Endodermal cell (in vitro differentiated cells): Measurements from ENCODE around the gene PAX5. TPM values are rescaled to one million over a fixed set of nuclear protein-coding genes. Genes with fewer than 3 reads are reported as not detected.

Experiments used
- DNase-seq: peaks from one replicate; pipeline ENCODE4 v3.0.0-alpha.2; 2017
- H3K27ac ChIP-seq: 2 replicates; pipeline ENCODE4 v1.5.1; 2013; ENCODE audit warnings: mild to moderate bottlenecking, low read depth, low read length, moderate library complexity
- H3K27me3 ChIP-seq: 2 replicates; pipeline ENCODE4 v1.6.1; 2013; ENCODE audit warnings: mild to moderate bottlenecking, low read length, moderate library complexity; ENCODE audit not compliant: insufficient read depth, control insufficient read depth, poor library complexity, severe bottlenecking
- H3K36me3 ChIP-seq: 2 replicates; pipeline ENCODE4 v1.7.0; 2013; ENCODE audit warnings: mild to moderate bottlenecking, low read length, moderate library complexity; ENCODE audit not compliant: control insufficient read depth, insufficient read depth
- H3K4me1 ChIP-seq: one replicate; pipeline ENCODE4 v1.7.0; 2013; ENCODE audit warnings: low read length; ENCODE audit not compliant: control insufficient read depth, insufficient read depth
- H3K4me3 ChIP-seq: 2 replicates; pipeline ENCODE4 v1.5.1; 2013; ENCODE audit warnings: mild to moderate bottlenecking, low read length, moderate library complexity
- H3K9ac ChIP-seq: 2 replicates; pipeline ENCODE4 v1.6.1; 2013; ENCODE audit warnings: mild to moderate bottlenecking, low read length, moderate library complexity; ENCODE audit not compliant: poor library complexity, severe bottlenecking; ENCODE audit errors: extremely low read depth
- H3K9me3 ChIP-seq: 2 replicates; pipeline ENCODE4 v1.6.1; 2013; ENCODE audit warnings: mild to moderate bottlenecking, low read length, moderate library complexity; ENCODE audit not compliant: control insufficient read depth
- H3K27ac Mint-ChIP-seq: 2 replicates; pipeline ENCODE4 v1.8.0; 2020; ENCODE audit warnings: mixed read lengths
- H3K27me3 Mint-ChIP-seq: 2 replicates; pipeline ENCODE4 v1.8.0; 2021; ENCODE audit warnings: mild to moderate bottlenecking, mixed read lengths; ENCODE audit not compliant: insufficient read depth
- H3K36me3 Mint-ChIP-seq: 2 replicates; pipeline ENCODE4 v1.8.0; 2020; ENCODE audit warnings: low read depth, mixed read lengths
- H3K4me1 Mint-ChIP-seq: 2 replicates; pipeline ENCODE4 v1.8.0; 2020; ENCODE audit warnings: mixed read lengths
- H3K4me3 Mint-ChIP-seq: 2 replicates; pipeline ENCODE4 v1.8.0; 2020; ENCODE audit warnings: mild to moderate bottlenecking, moderate library complexity, mixed read lengths
- H3K9me3 Mint-ChIP-seq: 2 replicates; pipeline ENCODE4 v1.8.0; 2020; ENCODE audit warnings: mild to moderate bottlenecking, mixed read lengths
- CTCF ChIP-seq: fragments of 200-600 bp; sonication (generic); conservative IDR thresholded peaks from 2 replicates; pipeline ENCODE4 v1.5.0; 2021; ENCODE audit warnings: antibody characterized with exemption, mild to moderate bottlenecking
- WGBS, 2 experiments: methylation state at CpG; one replicate each; pipeline versions ENCODE4 v1.1.5 to v1.1.7; 2013; ENCODE audit warnings: missing lambda C conversion rate in 2 of 2, mixed read lengths in 1 of 2; ENCODE audit not compliant: insufficient coverage in 1 of 2, insufficient read length in 1 of 2; 5-methylcytosine and 5-hydroxymethylcytosine counted together
- total RNA-seq, 2 donors: library from RNA; stranded (reverse); fragmentation: NEBNext Ultra II Directional in 1 of 2; extraction: Animal tissue kit (Norgen Biotek cat#: 25700) in 1 of 2; gene quantifications; 2 replicates in 1 of 2; 3 replicates in 1 of 2; pipeline ENCODE4 v1.2.1, GENCODE V29; 2021

PAX5 gene
- total RNA-seq, 2 donors from 2014 or later, result 0.15 TPM; not detected in 1

GRCh38 chr9:36864491-36865410 lies 169.3 kb downstream of the PAX5 start:
- Mint-ChIP-seq H3K36me3 (no peaks in the 10 kb centered on the region), H3K27ac (no peak overlapping the region), H3K9me3 (no peaks in the 10 kb centered on the region), H3K27me3 (peaks cover 74% of the 10 kb centered on the region), H3K4me1 (peaks cover 13% of the 10 kb centered on the region), H3K4me3 (no peak overlapping the region)
- H3K4me1 ChIP-seq, result peaks cover 4% of the 10 kb centered on the region
- no peak overlapping the region for H3K4me3 ChIP-seq
- no peaks in the 10 kb centered on the region for H3K36me3 ChIP-seq
- H3K27ac ChIP-seq, result no peak overlapping the region
- H3K9me3 ChIP-seq, result no peaks in the 10 kb centered on the region
- peak; percentile 81 for DNase-seq
- no peak for TF ChIP-seq CTCF
- WGBS, 2 experiments, result 35 to 55% methylated on average over 9 to 31 of the region's 31 CpGs
- peaks cover 61% of the 10 kb centered on the region for H3K27me3 ChIP-seq
- H3K9ac ChIP-seq, result no peak overlapping the region

GRCh38 chr9:36862206-36863145 lies 171.6 kb downstream of the PAX5 start:
- peak; percentile 87 for TF ChIP-seq CTCF
- Histone ChIP-seq H3K4me3 (no peak overlapping the region), H3K27me3 (peaks cover 52% of the 10 kb centered on the region), H3K9ac (no peak overlapping the region), H3K9me3 (no peaks in the 10 kb centered on the region), H3K36me3 (no peaks in the 10 kb centered on the region), H3K4me1 (no peaks in the 10 kb centered on the region), H3K27ac (no peak overlapping the region)
- Mint-ChIP-seq H3K36me3 (no peaks in the 10 kb centered on the region), H3K27me3 (peaks cover 54% of the 10 kb centered on the region), H3K4me1 (peaks cover 4% of the 10 kb centered on the region), H3K27ac (no peak overlapping the region), H3K9me3 (no peaks in the 10 kb centered on the region), H3K4me3 (no peak overlapping the region)
- peak; percentile 87 for DNase-seq
- WGBS, 2 experiments, result 43 to 55% methylated on average over 13 to 21 of the region's 21 CpGs

- Histone ChIP-seq H3K9ac (no peak overlapping the region), H3K27ac (no peak overlapping the region), H3K9me3 (no peaks in the 10 kb centered on the region), H3K36me3 (no peaks in the 10 kb centered on the region), H3K4me3 (no peak overlapping the region), H3K4me1 (no peaks in the 10 kb centered on the region), H3K27me3 (peaks cover 48% of the 10 kb centered on the region)
- Mint-ChIP-seq H3K36me3 (no peaks in the 10 kb centered on the region), H3K27me3 (peaks cover 49% of the 10 kb centered on the region), H3K4me1 (peaks cover 4% of the 10 kb centered on the region), H3K9me3 (no peaks in the 10 kb centered on the region), H3K4me3 (no peak overlapping the region), H3K27ac (no peak overlapping the region)
- TF ChIP-seq CTCF, result no peak
- no peak for DNase-seq
- 72 to 83% methylated on average over 5 to 7 of the region's 7 CpGs for WGBS, 2 experiments
Measured at GRCh38 chr9:36861528-36862205, 172.4 kb downstream of the PAX5 start.
